ENCODE data around the gene SLC12A2.

DNA sequence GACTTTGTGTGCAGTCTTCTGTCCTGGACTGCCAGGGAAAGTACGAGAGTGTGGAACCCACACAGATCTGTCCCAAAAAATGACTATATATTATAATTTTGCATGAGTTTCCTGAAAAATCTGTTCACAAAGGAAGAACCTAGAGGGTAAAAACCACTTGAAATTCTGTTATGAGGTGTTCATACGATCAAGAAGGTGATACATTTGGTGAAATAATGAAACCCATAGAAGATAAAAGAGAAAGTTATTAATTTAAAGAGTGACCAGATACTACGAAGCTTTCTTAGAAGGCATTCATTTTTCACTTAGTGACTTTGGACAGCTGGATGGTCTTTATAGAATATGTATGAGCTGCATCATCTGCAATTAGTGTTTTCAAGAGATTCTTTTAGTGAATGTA is 32.9 kb downstream of the SLC12A2 start:
- TF ChIP-seq, protein P1, sequence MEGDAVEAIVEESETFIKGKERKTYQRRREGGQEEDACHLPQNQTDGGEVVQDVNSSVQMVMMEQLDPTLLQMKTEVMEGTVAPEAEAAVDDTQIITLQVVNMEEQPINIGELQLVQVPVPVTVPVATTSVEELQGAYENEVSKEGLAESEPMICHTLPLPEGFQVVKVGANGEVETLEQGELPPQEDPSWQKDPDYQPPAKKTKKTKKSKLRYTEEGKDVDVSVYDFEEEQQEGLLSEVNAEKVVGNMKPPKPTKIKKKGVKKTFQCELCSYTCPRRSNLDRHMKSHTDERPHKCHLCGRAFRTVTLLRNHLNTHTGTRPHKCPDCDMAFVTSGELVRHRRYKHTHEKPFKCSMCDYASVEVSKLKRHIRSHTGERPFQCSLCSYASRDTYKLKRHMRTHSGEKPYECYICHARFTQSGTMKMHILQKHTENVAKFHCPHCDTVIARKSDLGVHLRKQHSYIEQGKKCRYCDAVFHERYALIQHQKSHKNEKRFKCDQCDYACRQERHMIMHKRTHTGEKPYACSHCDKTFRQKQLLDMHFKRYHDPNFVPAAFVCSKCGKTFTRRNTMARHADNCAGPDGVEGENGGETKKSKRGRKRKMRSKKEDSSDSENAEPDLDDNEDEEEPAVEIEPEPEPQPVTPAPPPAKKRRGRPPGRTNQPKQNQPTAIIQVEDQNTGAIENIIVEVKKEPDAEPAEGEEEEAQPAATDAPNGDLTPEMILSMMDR (IDR thresholded peaks at IDR 0.05; ENCODE audit: low read length): no peak
- no peak for TF ChIP-seq EZH2 (IDR thresholded peaks at IDR 0.05; ENCODE audit: borderline replicate concordance, low read length)

Measured in OCI-LY1 (cell line).